Uterus (tissue), 2 donors: ENCODE results near the gene GRIK4.

ENCODE experiments used
- POLR2A ChIP-seq, 2 donors: fragments of 450-650 bp; IDR thresholded peaks; one replicate each; pipeline ENCODE4 v1.6.1; 2016; ENCODE audit warnings: antibody characterized with exemption in 2 of 2, mild to moderate bottlenecking in 1 of 2, moderate library complexity in 1 of 2
- TF ChIP-seq, protein P1 (sequence below), 4 experiments: fragments of 200-600 bp in 2 of 4; fragments of 450-650 bp in 2 of 4; sonication (generic) in 2 of 4; IDR thresholded peaks; one replicate each; pipeline ENCODE4 v1.5.1; 2016 to 2019; ENCODE audit warnings: antibody characterized with exemption in 4 of 4, mild to moderate bottlenecking in 2 of 4, moderate library complexity in 1 of 4

DNA sequence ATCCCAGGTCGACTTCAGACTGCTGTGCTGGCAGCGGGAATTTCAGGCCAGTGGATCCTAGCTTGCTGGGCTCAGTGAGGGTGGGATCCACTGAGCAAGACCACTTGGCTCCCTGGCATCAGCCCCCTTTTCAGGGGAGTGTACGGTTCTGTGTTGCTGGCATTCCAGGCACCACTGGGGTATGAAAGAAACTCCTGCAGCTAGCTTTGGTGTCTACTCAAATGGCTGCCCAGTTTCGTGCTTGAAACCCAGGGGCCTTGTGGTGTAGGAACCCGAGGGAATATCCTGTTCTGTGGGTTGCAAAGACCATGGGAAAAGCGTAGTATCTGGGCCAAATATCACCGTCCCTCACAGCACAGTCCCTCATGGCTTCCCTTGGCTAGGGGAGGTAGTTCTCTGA, 254.8 kb downstream of the GRIK4 start:
- TF ChIP-seq, protein P1, sequence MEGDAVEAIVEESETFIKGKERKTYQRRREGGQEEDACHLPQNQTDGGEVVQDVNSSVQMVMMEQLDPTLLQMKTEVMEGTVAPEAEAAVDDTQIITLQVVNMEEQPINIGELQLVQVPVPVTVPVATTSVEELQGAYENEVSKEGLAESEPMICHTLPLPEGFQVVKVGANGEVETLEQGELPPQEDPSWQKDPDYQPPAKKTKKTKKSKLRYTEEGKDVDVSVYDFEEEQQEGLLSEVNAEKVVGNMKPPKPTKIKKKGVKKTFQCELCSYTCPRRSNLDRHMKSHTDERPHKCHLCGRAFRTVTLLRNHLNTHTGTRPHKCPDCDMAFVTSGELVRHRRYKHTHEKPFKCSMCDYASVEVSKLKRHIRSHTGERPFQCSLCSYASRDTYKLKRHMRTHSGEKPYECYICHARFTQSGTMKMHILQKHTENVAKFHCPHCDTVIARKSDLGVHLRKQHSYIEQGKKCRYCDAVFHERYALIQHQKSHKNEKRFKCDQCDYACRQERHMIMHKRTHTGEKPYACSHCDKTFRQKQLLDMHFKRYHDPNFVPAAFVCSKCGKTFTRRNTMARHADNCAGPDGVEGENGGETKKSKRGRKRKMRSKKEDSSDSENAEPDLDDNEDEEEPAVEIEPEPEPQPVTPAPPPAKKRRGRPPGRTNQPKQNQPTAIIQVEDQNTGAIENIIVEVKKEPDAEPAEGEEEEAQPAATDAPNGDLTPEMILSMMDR (IDR thresholded peaks at IDR 0.05): no peak
- no peak for TF ChIP-seq POLR2A (IDR thresholded peaks at IDR 0.05)
